Prostate gland (tissue), 2 donors: ENCODE data around the gene ISG15. TPM values are rescaled to one million over a fixed set of nuclear protein-coding genes. Genes with fewer than 3 reads are reported as not detected.

Source experiments
- DNase-seq: peaks from one replicate; pipeline ENCODE4 v3.0.0-alpha.2; 2019; ENCODE audit warnings: low spot score
- H3K27ac ChIP-seq, 2 donors: fragments of 200-600 bp; sonication (generic); 2 replicates each; pipeline ENCODE4 v1.5.1; 2017 to 2019
- H3K27me3 ChIP-seq: fragments of 200-600 bp; sonication (generic); replicated peaks from 2 replicates; pipeline ENCODE4 v1.5.1; 2019; ENCODE audit not compliant: insufficient read depth
- H3K36me3 ChIP-seq, 2 donors: fragments of 200-600 bp; sonication (generic); 1 replicate in 1 of 2; 2 replicates in 1 of 2; pipeline versions ENCODE4 v1.5.1 to v1.8.1; 2017 to 2019
- H3K4me1 ChIP-seq: fragments of 200-600 bp; sonication (generic); replicated peaks from 2 replicates; pipeline ENCODE4 v1.5.1; 2019
- H3K4me3 ChIP-seq, 2 donors: fragments of 200-600 bp; sonication (generic); 2 replicates each; pipeline ENCODE4 v1.5.1; 2017 to 2019
- H3K9me3 ChIP-seq: fragments of 200-600 bp; sonication (generic); 2 replicates; pipeline ENCODE4 v1.5.1; 2017
- CTCF ChIP-seq, 4 experiments: fragments of 200-600 bp in 2 of 4; fragments of 450-650 bp in 2 of 4; sonication (generic) in 2 of 4; IDR thresholded peaks; 1 replicate in 3 of 4; 2 replicates in 1 of 4; pipeline ENCODE4 v1.5.1; 2016 to 2019; ENCODE audit warnings: antibody characterized with exemption in 4 of 4, mild to moderate bottlenecking in 2 of 4, moderate library complexity in 2 of 4
- POLR2A ChIP-seq: fragments of 450-650 bp; IDR thresholded peaks from one replicate; pipeline ENCODE4 v1.6.1; 2016; ENCODE audit warnings: antibody characterized with exemption, mild to moderate bottlenecking
- POLR2AphosphoS5 ChIP-seq: sonication (generic); formaldehyde crosslinking; IDR thresholded peaks from one replicate; pipeline ENCODE4 v1.6.1; 2017; ENCODE audit warnings: antibody characterized with exemption
- WGBS: methylation state at CpG from one replicate; pipeline ENCODE4 v1.1.5; 2018; 5-methylcytosine and 5-hydroxymethylcytosine counted together
- intact Hi-C: fragments of 100-400 bp; cut with DNase I; formaldehyde crosslinking; loops from one replicate; pipeline ENCODE4 v1.14.2; 2022
- total RNA-seq, 2 donors: library from RNA; depleted of rRNA; stranded (reverse); fragments of >200 nt; gene quantifications; one replicate each; pipeline ENCODE4 v1.1.0, GENCODE V29; 2016

Gene ISG15
- total RNA-seq, 2 donors from 2014 or later: 22.3 to 27.2 TPM

- Histone ChIP-seq H3K27ac (no peak overlapping the region), H3K9me3 (no peaks in the 10 kb centered on the region), H3K27me3 (no peaks in the 10 kb centered on the region), H3K4me1 (peaks cover 7% of the 10 kb centered on the region), H3K36me3 (no peaks in the 10 kb centered on the region), H3K4me3 (no peak overlapping the region)
- intact Hi-C loops: no loop called here
- TF ChIP-seq CTCF (IDR thresholded peaks at IDR 0.05): no peak
- no peak for TF ChIP-seq POLR2AphosphoS5
- TF ChIP-seq POLR2A: no peak
- WGBS: 14% methylated on average over 24 of the region's 33 CpGs
- DNase-seq: no peak
Measured at GRCh38 chr1:970242-970972, 42.9 kb upstream of the ISG15 start.

DNA sequence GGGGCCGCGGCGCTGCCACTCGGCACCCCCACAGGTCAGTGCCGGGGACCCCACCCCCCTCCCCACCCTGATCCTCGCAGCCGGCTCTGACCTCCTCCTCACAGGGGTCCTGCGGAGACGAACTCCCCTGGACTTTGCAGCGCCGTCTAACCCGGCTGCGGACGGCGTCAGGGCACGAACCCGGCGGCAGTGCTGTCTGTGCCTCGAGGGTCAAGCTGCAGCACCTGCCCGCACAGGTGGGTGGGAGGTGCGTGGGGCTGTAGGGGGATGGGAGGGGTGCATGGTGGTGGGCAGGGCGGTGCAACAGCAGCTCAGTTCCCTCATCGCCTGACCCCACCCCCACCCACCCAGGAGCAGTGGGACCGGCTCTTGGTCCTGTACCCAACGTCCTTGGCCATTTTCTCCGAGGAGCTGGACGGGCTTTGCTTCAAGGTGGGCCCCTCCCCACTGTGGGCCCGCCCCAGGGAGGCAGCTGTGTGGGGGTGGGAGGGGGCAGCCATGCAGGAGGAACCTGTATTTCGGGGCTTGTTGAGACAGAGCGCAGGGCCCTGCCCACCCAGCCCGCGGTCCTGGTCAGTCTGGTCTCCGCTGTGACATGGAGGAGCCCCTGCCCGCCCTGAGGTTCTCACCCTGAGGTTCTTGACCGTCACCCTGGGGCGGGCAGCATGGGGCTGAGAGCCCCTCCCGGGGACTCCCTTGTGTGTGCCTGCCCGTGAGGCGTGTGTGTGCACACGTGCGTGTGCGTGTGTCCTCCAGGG is 42.1 kb upstream of the ISG15 start:
- Histone ChIP-seq H3K9me3 (no peaks in the 10 kb centered on the region), H3K27ac (no peak overlapping the region), H3K4me3 (no peak overlapping the region), H3K36me3 (no peaks in the 10 kb centered on the region), H3K4me1 (peaks cover 4% of the 10 kb centered on the region), H3K27me3 (no peaks in the 10 kb centered on the region)
- intact Hi-C loops: no loop called here
- no peak for DNase-seq
- 23% methylated on average over 25 of the region's 42 CpGs for WGBS
- TF ChIP-seq POLR2A: peak; percentile 18
- no peak for TF ChIP-seq POLR2AphosphoS5

- peaks cover 4% of the 10 kb centered on the region for H3K4me1 ChIP-seq
- no peaks in the 10 kb centered on the region for H3K9me3 ChIP-seq
- WGBS: 83% methylated on average over 30 of the region's 34 CpGs
- intact Hi-C loops: no loop called here
- TF ChIP-seq POLR2AphosphoS5 (no peak), CTCF (IDR thresholded peaks at IDR 0.05) (no peak), POLR2A (no peak)
- H3K27ac ChIP-seq: no peak overlapping the region
- no peak for DNase-seq
- H3K4me3 ChIP-seq: no peak overlapping the region
- H3K36me3 ChIP-seq: no peaks in the 10 kb centered on the region
- H3K27me3 ChIP-seq: no peaks in the 10 kb centered on the region
Measured at GRCh38 chr1:971751-972506, 41.4 kb upstream of the ISG15 start.

- no peak for DNase-seq
- intact Hi-C loops: no loop called here
- Histone ChIP-seq H3K27ac (no peak overlapping the region), H3K36me3 (no peaks in the 10 kb centered on the region), H3K4me3 (no peak overlapping the region), H3K9me3 (no peaks in the 10 kb centered on the region), H3K4me1 (peaks cover 2% of the 10 kb centered on the region), H3K27me3 (no peaks in the 10 kb centered on the region)
- 86% methylated on average over 28 of the region's 28 CpGs for WGBS
- no peak for TF ChIP-seq POLR2A
- TF ChIP-seq CTCF (IDR thresholded peaks at IDR 0.05): no peak
- no peak for TF ChIP-seq POLR2AphosphoS5
Measured at GRCh38 chr1:972726-973458, 40.4 kb upstream of the ISG15 start.
